A549 (cell line): ENCODE results near the gene TCF7L2. TPM values are rescaled to one million over a fixed set of nuclear protein-coding genes. Genes with fewer than 3 reads are reported as not detected.

Source experiments
- ATAC-seq, 2 experiments: fragments of 200-7000 bp in 1 of 2; fragments of >200 bp in 1 of 2; cut with Nextera tagmentation in 1 of 2; cut with Tn5 transposase in 1 of 2; 3 replicates each; pipeline versions ENCODE4 v1.8.0 to v1.9.1; 2018 to 2020; ENCODE audit warnings: mild to moderate bottlenecking in 1 of 2, moderate library complexity in 1 of 2
- CTCF ChIA-PET: fragments of 300-600 bp; sonication (Branson Sonifier 250); formaldehyde crosslinking; extraction: SDS; loops from one replicate; lab custom pipeline; 2021; ENCODE audit warnings: antibody characterized with exemption, inconsistent platforms; lab: Yijun Ruan, JAX
- POLR2A ChIA-PET: fragments of 350-600 bp; formaldehyde crosslinking; extraction: SDS; loops from one replicate; lab custom pipeline; 2021; ENCODE audit warnings: antibody characterized with exemption, inconsistent platforms; lab: Yijun Ruan, JAX
- DNase-seq, 2 experiments: peaks; one replicate each; pipeline versions ENCODE4 v3.0.0 to v3.0.0-alpha.2; 2011 to 2016; ENCODE audit warnings: low read depth in 1 of 2, low spot score in 1 of 2
- FAIRE-seq: peaks from 2 replicates; lab custom pipeline; 2011; peaks lifted over from hg19 to GRCh38; lab: Jason Lieb, UNC
- H3K27ac ChIP-seq, 2 experiments: fragments of >200 bp; sonication (Bioruptor Twin); formaldehyde crosslinking; 3 replicates each; pipeline ENCODE4 v1.5.1; 2016 to 2017
- H3K4me1 ChIP-seq: fragments of >200 bp; sonication (Bioruptor Twin); formaldehyde crosslinking; 3 replicates; pipeline ENCODE4 v1.6.1; 2016
- H3K4me2 ChIP-seq: fragments of >200 bp; sonication (Bioruptor Twin); formaldehyde crosslinking; 3 replicates; pipeline ENCODE4 v1.6.1; 2016
- H3K4me3 ChIP-seq: fragments of >200 bp; sonication (Bioruptor Twin); formaldehyde crosslinking; 3 replicates; pipeline ENCODE4 v1.5.1; 2016
- H3K9me3 ChIP-seq: fragments of >200 bp; sonication (Bioruptor Twin); formaldehyde crosslinking; 3 replicates; pipeline ENCODE4 v1.6.1; 2016
- BHLHE40 ChIP-seq: IDR thresholded peaks from 2 replicates; pipeline ENCODE4 v1.6.1; 2012; ENCODE audit warnings: low read depth, low read length, inconsistent platforms
- CEBPB ChIP-seq, 2 experiments: fragments of >200 bp in 1 of 2; sonication (Bioruptor Twin) in 1 of 2; formaldehyde crosslinking in 1 of 2; IDR thresholded peaks; 2 replicates each; pipeline ENCODE4 v1.6.1; 2012 to 2016
- E2F6 ChIP-seq: IDR thresholded peaks from 2 replicates; pipeline ENCODE4 v1.6.1; 2012; ENCODE audit warnings: low read depth, borderline replicate concordance
- EP300 ChIP-seq, 2 experiments: fragments of >200 bp; sonication (Bioruptor Twin); formaldehyde crosslinking; IDR thresholded peaks; 2 replicates in 1 of 2; 3 replicates in 1 of 2; pipeline ENCODE4 v1.6.1; 2016 to 2017
- FOSL2 ChIP-seq, 2 experiments: fragments of 450-650 bp in 1 of 2; fragments of >200 bp in 1 of 2; sonication (Bioruptor Twin) in 1 of 2; formaldehyde crosslinking; IDR thresholded peaks; 2 replicates each; pipeline versions ENCODE4 v1.5.0 to v1.6.1; 2016 to 2020; ENCODE audit warnings: mild to moderate bottlenecking in 1 of 2, moderate library complexity in 1 of 2
- GATA3 ChIP-seq: IDR thresholded peaks from 2 replicates; pipeline ENCODE4 v1.6.1; 2012; ENCODE audit warnings: borderline replicate concordance
- HDAC2 ChIP-seq: fragments of 200-600 bp; sonication (generic); IDR thresholded peaks from 2 replicates; pipeline ENCODE4 v1.6.1; 2016
- JUN ChIP-seq, 2 experiments: fragments of >200 bp; sonication (Bioruptor Twin); formaldehyde crosslinking; IDR thresholded peaks; 2 replicates in 1 of 2; 3 replicates in 1 of 2; pipeline ENCODE4 v1.6.1; 2016 to 2017
- JUNB ChIP-seq: fragments of >200 bp; sonication (Bioruptor Twin); formaldehyde crosslinking; IDR thresholded peaks from 2 replicates; pipeline ENCODE4 v1.6.1; 2016
- KDM5A ChIP-seq: fragments of 200-600 bp; sonication (generic); IDR thresholded peaks from 2 replicates; pipeline ENCODE4 v1.6.1; 2016; ENCODE audit warnings: antibody characterized with exemption, mild to moderate bottlenecking
- MAX ChIP-seq: IDR thresholded peaks from 2 replicates; pipeline ENCODE4 v1.6.1; 2012
- NPAS2 ChIP-seq: fragments of 250-450 bp; sonication (Bioruptor Pico); IDR thresholded peaks from 2 replicates; pipeline ENCODE4 v1.8.0; 2022; ENCODE audit warnings: mild to moderate bottlenecking, moderate library complexity, borderline replicate concordance
- POLR2A ChIP-seq: IDR thresholded peaks from 2 replicates; pipeline ENCODE4 v1.6.1; 2012; ENCODE audit warnings: mild to moderate bottlenecking, low read length
- RAD21 ChIP-seq, 2 experiments: fragments of >200 bp in 1 of 2; sonication (Bioruptor Twin) in 1 of 2; formaldehyde crosslinking in 1 of 2; IDR thresholded peaks in 1 of 2; conservative IDR thresholded peaks in 1 of 2; 2 replicates in 1 of 2; 3 replicates in 1 of 2; pipeline ENCODE4 v1.6.1; 2012 to 2018; ENCODE audit warnings: inconsistent platforms in 1 of 2
- RCOR1 ChIP-seq: fragments of 150-350 bp; IDR thresholded peaks from 2 replicates; pipeline ENCODE4 v1.6.1; 2014; ENCODE audit warnings: antibody characterized with exemption, low read length, low read depth
- SMC3 ChIP-seq: fragments of >200 bp; sonication (Bioruptor Twin); formaldehyde crosslinking; IDR thresholded peaks from 3 replicates; pipeline ENCODE4 v1.6.1; 2018; ENCODE audit warnings: inconsistent platforms
- SREBF2 ChIP-seq: fragments of 450-650 bp; IDR thresholded peaks from 2 replicates; pipeline ENCODE4 v1.6.1; 2014; ENCODE audit warnings: mild to moderate bottlenecking, moderate library complexity
- ZC3H11A ChIP-seq: fragments of 450-650 bp; IDR thresholded peaks from 2 replicates; pipeline ENCODE4 v1.6.1; 2014; ENCODE audit warnings: antibody characterized with exemption, mild to moderate bottlenecking
- WGBS: methylation state at CpG from one replicate; pipeline ENCODE4 v1.1.6; 2017; ENCODE audit errors: missing lambda C conversion rate; 5-methylcytosine and 5-hydroxymethylcytosine counted together
- polyA plus RNA-seq, 4 experiments: library from polyadenylated mRNA; depleted of rRNA in 3 of 4; stranded (reverse); fragments of >200 nt; fragmentation: RNase III in 1 of 4; extraction: RNeasy Plus Mini Kit Qiagen cat#74134 plus additional on column Dnase treatment in 1 of 4; gene quantifications; 2 replicates in 3 of 4; 3 replicates in 1 of 4; pipeline ENCODE4 v1.2.3, GENCODE V29; 2011 to 2017
- TF ChIP-seq, protein P1 (sequence below): IDR thresholded peaks from 2 replicates; pipeline ENCODE4 v1.6.1; 2012
- TF ChIP-seq, protein P2 (sequence below): fragments of 450-650 bp; IDR thresholded peaks from 2 replicates; pipeline ENCODE4 v1.6.1; 2014; ENCODE audit warnings: antibody characterized with exemption
- TF ChIP-seq, protein P3 (sequence below): fragments of >200 bp; sonication (Bioruptor Twin); formaldehyde crosslinking; IDR thresholded peaks from 2 replicates; pipeline ENCODE4 v1.6.1; 2016
- TF ChIP-seq, protein P4 (sequence below): fragments of >200 bp; sonication (Bioruptor Twin); formaldehyde crosslinking; IDR thresholded peaks from 3 replicates; pipeline ENCODE4 v1.6.1; 2016

Gene TCF7L2
- polyA plus RNA-seq, 2 of the 4 experiments (the other 2 are of a cell fraction), result 11.3 to 14.5 TPM

DNA sequence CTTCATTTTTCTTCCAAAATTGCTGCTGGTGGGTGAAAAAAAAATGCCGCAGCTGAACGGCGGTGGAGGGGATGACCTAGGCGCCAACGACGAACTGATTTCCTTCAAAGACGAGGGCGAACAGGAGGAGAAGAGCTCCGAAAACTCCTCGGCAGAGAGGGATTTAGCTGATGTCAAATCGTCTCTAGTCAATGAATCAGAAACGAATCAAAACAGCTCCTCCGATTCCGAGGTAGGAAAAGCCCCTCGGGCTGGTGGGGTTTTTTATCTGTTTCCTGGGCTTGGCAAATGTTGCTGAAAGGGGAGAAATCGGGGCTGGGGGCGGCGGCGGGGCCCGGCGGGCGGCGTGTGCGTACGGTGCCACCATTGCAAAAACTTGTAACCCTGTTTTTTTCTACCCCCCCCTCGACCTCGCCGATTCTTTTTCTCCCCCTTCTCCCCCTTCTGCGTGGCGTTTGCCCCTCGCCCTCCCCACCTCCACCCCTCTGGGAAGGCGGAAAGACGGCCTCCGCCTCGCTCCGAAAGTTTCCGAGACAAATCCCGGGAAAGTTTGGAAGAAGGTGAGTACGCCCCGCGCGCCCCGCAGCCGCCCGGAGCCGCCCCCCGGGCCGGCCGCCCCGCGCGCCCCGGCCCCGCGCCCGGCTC is 789 bp downstream of the TCF7L2 start:
- ATAC-seq, result peak; percentile 7 to 17; a peak in 1 of 6 replicates
- POLR2A ChIA-PET, result interaction anchor here (0.7 to 2.5 kb wide), 12 partner anchors 8 to 381 kb away, joined by 3 to 17 read pairs (median 4); no protein-coding TSS in a partner anchor
- DNase-seq, result peak in 1 of 2 experiments; percentile 64
- Histone ChIP-seq H3K27ac (peak overlapping the region; percentile 98 to 99), H3K9me3 (no peaks in the 10 kb centered on the region), H3K4me3 (peak overlapping the region; percentile 84), H3K4me1 (peaks cover 30% of the 10 kb centered on the region), H3K4me2 (peak overlapping the region; percentile 80)
- no peak for FAIRE-seq
- WGBS, result 2% methylated on average over 33 of the region's 56 CpGs
- TF ChIP-seq SMC3 (0 out of 3 replicates have a peak, but pooled peaks have one; percentile 13), NPAS2 (CRISPR knock-in tag) (no peak), POLR2A (no peak)
- CTCF ChIA-PET, result interaction anchor here (0.6 to 0.7 kb wide), 2 partner anchors 144 to 316 kb away, joined by 3 read pairs; no protein-coding TSS in a partner anchor

GRCh38 chr10:112951359-112952281 is 1.6 kb downstream of the TCF7L2 start:
- H3K27ac ChIP-seq, result peak overlapping the region; percentile 98 to 99
- ChIA-PET CTCF (no interaction called here), POLR2A (interaction anchor here (0.7 to 5.3 kb wide), 4 partner anchors 7 to 122 kb away, joined by 3 to 20 read pairs (median 8); no protein-coding TSS in a partner anchor)
- H3K4me3 ChIP-seq, result peak overlapping the region; percentile 84
- H3K9me3 ChIP-seq, result no peaks in the 10 kb centered on the region
- TF ChIP-seq SMC3, result peak; percentile 30; the same call in 2 of the 3 replicates
- TF ChIP-seq EP300 (IDR thresholded peaks at IDR 0.05), result no peak; a peak in 1 of 5 replicates
- TF ChIP-seq, protein P1, sequence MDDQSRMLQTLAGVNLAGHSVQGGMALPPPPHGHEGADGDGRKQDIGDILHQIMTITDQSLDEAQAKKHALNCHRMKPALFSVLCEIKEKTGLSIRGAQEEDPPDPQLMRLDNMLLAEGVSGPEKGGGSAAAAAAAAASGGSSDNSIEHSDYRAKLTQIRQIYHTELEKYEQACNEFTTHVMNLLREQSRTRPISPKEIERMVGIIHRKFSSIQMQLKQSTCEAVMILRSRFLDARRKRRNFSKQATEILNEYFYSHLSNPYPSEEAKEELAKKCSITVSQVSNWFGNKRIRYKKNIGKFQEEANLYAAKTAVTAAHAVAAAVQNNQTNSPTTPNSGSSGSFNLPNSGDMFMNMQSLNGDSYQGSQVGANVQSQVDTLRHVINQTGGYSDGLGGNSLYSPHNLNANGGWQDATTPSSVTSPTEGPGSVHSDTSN, result peak; percentile 46; the same call in 1 of the 2 replicates
- TF ChIP-seq RAD21 (conservative IDR thresholded peaks at IDR 0.05 in 1 of 2, IDR thresholded peaks at IDR 0.05 in 1 of 2), result peak; percentile 29 to 47
- no peak for TF ChIP-seq BHLHE40
- TF ChIP-seq JUNB, result no peak
- TF ChIP-seq CEBPB (IDR thresholded peaks at IDR 0.05), result peak in 1 of 2 experiments; percentile 49; a peak in 1 of 4 replicates
- peak; percentile 63; the same call in 1 of the 2 replicates for TF ChIP-seq MAX
- no peak for TF ChIP-seq KDM5A
- TF ChIP-seq SREBF2, result no peak
- no peak for TF ChIP-seq RCOR1
- TF ChIP-seq HDAC2, result peak; percentile 29; the same call in 1 of the 2 replicates
- TF ChIP-seq, protein P2, sequence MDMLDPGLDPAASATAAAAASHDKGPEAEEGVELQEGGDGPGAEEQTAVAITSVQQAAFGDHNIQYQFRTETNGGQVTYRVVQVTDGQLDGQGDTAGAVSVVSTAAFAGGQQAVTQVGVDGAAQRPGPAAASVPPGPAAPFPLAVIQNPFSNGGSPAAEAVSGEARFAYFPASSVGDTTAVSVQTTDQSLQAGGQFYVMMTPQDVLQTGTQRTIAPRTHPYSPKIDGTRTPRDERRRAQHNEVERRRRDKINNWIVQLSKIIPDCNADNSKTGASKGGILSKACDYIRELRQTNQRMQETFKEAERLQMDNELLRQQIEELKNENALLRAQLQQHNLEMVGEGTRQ, result no peak
- no peak for TF ChIP-seq POLR2A
- 0 out of 2 replicates have a peak, but pooled peaks have one; percentile 30 for TF ChIP-seq E2F6
- TF ChIP-seq FOSL2 (IDR thresholded peaks at IDR 0.05), result no peak
- TF ChIP-seq FOSL2 (CRISPR knock-in tag; IDR thresholded peaks at IDR 0.05), result peak; percentile 52
- TF ChIP-seq, protein P3, sequence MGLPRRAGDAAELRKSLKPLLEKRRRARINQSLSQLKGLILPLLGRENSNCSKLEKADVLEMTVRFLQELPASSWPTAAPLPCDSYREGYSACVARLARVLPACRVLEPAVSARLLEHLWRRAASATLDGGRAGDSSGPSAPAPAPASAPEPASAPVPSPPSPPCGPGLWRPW, result no peak
- TF ChIP-seq JUN (IDR thresholded peaks at IDR 0.05), result peak; percentile 64 to 77; a peak in 3 of 5 replicates
- TF ChIP-seq GATA3, result peak; percentile 65; the same call in 1 of the 2 replicates
- TF ChIP-seq, protein P4, sequence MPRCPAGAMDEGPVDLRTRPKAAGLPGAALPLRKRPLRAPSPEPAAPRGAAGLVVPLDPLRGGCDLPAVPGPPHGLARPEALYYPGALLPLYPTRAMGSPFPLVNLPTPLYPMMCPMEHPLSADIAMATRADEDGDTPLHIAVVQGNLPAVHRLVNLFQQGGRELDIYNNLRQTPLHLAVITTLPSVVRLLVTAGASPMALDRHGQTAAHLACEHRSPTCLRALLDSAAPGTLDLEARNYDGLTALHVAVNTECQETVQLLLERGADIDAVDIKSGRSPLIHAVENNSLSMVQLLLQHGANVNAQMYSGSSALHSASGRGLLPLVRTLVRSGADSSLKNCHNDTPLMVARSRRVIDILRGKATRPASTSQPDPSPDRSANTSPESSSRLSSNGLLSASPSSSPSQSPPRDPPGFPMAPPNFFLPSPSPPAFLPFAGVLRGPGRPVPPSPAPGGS, result no peak; the same call in 1 of the 3 replicates
- TF ChIP-seq ZC3H11A, result no peak
- H3K4me1 ChIP-seq, result peaks cover 32% of the 10 kb centered on the region
- FAIRE-seq, result peak; percentile 28
- peak overlapping the region; percentile 98 for H3K4me2 ChIP-seq
- ATAC-seq, result peak; percentile 45 to 51
- DNase-seq, result peak; percentile 53 to 91
- WGBS, result 1% methylated on average over 32 of the region's 65 CpGs
